ENCODE results near the gene FAM50A.

The FAM50A gene

DNA sequence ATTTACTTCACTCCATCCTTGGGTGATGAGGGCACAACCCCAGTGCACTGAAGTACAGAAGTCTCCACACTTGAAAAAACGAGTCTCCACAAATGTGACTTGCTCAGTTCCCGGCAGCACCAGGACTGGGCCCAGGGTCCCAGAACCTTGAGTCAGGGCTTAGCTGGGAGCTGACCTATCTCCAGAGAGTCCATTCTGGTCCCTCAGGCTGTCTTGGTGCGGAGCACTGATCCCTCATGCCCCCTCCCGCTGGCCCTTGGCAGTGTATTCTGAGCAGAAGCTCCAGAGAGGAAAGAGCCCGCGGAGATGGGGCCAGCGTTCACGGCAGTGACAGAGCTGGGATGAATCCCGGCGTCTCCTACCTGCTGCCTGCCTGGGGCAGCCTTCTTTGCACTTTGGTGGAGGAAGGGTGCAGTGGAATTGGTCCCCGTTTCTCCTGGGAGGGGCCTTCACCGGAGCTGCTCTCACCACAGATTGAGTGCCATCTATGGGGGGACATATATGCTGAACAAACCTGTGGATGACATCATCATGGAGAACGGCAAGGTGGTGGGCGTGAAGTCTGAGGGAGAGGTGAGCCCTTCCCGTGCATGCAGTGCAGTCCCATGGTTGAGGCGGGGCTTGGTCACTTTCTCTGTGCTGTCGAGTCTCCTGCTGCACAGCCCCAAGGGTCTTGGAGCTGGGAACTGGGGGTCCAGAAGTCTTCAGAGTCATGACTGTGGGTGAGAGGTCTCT, 3.2 kb upstream of the FAM50A start:
- no peak for DNase-seq

DNA sequence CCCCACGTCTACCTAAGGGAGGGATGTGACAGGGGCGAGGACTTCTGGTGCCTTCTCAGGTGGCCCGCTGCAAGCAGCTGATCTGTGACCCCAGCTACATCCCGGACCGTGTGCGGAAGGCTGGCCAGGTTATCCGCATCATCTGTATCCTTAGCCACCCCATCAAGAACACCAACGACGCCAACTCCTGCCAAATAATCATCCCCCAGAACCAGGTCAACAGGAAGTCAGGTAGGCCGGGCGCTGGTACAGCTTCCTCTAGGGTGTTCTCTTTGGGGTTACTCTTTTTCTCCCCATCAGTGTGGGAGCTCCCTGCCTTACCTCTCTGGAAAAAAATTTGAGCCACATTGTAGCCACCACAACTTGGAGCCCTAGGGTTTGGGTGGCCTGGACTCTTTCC, 2.4 kb upstream of the FAM50A start:
- DNase-seq: no peak

DNA sequence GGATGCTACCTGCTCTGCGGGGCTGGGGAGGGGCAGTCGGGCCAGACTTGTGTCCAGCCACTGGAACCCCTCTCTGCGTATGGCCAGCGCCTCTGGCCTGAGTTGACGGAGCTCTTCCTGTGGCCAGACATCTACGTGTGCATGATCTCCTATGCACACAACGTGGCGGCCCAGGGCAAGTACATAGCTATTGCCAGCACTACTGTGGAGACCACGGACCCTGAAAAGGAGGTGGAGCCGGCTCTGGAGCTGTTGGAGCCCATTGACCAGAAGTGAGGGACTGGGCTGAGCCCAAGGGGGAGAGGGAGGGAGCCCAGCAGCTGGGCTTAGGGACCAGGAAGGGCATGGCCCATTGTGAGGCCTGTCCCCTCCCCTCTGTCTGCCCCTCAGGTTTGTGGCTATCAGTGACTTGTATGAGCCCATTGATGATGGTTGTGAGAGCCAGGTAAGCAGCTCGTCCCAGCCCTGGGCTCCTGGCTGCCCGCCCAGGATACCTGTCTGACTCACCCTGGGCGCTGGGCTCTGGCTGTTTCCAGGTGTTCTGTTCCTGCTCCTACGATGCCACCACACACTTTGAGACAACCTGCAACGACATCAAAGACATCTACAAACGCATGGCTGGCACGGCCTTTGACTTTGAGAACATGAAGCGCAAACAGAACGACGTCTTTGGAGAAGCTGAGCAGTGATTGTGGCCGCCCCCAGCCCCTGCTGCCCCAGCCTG, 1.8 kb upstream of the FAM50A start:
- DNase-seq: no peak

DNA sequence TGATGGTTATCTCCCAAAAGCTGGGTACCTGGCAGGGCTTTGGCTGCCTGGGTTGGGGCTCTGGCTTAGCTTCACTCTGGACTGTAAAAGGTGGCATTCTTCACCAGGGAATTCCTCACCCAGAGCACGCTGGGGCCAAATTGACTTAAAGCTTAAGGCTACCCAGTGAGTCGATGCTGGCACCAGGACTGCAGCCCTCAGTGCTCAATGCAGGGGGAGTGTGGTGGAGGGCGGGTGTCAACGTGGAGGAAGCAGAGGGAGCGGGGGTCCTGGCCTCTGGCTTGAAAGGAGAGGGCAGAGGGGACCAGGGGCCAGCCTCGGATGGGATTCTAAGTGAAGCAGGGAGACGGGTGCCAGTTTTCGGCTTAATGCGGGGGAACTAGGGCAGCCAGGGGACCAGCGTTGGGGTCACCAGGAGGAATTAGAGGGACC, 446 bp upstream of the FAM50A start:
- DNase-seq: no peak

DNA sequence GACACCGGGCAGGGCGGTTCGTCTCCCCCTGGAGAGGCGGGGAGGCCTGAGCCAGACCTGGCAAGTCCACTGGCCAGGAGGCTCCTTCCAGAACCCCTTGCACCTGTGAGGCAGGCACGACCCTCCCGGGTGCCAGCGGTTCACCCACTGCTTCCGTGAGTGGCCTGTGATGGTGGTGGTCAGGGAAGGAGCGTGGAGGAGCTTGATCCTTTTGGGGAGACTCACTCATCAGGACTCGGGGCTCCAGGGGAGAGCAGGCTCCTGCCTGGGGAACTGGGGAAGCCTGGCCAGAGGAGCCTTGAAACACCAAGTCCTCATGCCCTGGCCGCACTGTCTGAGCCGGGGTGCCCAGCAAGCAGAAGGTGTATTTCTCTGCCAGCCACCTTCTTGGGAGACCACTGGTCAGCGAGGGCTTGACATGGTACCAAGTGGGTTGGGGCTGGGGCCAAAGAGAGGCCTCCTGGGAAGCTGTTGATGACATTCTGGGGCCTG, 860 bp downstream of the FAM50A start:
- DNase-seq: no peak

DNA sequence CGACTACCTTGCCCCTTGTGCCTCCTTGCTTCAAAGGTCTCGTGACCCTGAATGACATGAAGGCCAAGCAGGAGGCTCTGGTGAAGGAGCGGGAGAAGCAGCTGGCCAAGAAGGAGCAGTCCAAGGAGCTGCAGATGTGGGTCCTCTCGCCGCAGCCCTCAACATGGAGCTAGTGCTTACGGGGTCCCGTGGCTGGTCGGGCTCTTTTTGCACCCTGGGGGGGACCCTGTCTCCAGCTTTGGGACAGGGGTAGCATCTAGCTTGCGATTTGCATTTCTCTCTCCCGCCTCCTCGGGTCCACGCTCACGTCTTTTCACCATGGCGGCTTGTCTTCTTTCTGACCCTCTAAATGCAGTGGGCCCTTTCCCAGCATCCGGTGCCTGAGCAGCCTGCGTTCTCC, 1.8 kb downstream of the FAM50A start:
- no peak for DNase-seq

DNA sequence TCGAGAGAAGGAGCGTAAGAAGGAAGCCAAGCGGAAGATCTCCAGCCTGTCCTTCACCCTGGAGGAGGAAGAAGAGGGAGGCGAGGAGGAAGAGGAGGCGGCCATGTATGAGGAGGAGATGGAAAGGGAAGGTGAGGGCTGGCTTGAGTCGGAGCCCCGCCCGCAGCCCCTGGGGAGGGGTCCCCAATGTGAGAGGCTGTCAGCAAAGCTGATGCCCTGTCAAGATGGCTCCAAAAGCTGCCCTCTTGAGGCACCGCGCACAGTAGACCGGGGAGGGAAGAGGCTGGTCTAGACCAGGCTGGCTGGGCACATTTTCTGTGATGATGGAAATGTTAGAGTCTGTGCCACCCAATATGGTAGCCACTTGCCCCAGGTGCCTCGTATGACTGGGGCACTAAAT, 2.5 kb downstream of the FAM50A start:
- no peak for DNase-seq

DNA sequence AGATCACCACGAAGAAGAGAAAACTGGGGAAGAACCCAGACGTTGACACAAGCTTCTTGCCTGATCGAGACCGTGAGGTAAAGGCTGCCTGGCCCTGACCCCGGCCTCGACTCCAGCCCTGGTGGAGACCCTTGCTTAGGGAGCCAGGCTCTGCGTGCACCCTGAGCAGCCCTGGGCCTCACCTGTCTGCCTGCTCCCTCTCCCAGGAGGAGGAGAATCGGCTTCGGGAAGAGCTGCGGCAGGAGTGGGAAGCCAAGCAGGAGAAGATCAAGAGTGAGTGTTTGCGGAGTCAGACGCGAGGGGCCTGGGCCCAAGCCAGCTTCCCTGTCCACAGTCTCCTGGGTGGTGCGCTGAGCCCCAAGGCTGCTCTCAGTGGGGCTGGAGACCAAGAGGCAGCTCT, 4.5 kb downstream of the FAM50A start:
- DNase-seq: no peak

DNA sequence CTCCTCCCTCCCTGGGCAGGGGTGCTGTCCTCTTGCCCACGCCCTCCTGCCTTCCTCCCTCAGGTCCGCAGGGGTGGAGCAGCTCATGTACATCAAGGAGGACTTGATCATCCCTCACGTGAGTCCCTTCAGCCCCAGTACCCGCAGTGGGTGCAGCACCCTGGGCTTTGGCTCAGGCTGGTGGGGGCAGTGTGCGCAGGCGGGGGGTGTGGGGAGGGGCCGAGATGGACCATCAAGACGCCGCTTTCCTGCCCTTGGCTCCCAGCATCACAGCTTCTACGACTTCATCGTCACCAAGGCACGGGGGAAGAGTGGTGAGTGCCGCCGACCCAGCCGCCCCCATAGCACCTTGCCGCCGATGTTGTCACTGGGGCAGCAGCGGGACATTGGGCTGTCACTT, 5.7 kb downstream of the FAM50A start:
- DNase-seq: no peak

DNA sequence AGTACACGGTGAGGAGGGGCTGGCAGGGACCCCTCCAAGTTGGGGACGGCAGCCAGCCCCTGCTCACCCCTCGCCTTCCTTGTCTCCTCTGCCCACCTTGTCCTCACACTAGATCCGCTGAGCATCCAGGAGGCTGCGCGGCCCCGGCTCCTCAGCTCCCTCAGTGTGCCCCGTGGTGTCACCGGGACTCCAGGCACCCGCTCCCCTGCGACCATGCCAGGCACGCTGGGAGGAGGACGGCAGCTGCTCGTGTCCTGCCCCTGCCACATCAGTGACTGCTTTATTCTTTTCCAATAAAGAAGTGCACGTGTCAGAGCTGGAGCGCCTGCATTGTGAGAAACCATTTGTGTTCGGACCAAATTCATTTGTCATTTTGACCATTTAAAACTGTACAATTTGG, 6.4 kb downstream of the FAM50A start:
- no peak for DNase-seq

DNA sequence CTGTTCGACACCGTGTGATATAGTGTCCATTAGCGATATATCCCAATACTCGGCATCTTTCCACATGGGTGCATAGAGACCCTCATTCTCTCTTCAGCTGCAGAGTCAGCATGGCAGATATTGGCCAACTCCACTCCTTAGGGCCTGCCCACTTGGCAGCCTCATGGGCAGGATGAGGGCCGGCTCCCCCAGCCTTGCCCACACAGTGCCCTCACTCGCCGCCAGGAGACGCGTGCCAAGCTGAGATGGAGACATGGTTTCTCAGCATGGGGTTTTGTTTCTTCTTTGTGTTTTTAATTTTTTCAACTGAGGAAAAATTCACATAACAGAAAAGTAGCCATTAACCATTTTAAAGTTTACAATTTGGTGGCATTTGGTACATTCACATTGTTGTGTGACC, 8.9 kb downstream of the FAM50A start:
- DNase-seq: no peak

DNA sequence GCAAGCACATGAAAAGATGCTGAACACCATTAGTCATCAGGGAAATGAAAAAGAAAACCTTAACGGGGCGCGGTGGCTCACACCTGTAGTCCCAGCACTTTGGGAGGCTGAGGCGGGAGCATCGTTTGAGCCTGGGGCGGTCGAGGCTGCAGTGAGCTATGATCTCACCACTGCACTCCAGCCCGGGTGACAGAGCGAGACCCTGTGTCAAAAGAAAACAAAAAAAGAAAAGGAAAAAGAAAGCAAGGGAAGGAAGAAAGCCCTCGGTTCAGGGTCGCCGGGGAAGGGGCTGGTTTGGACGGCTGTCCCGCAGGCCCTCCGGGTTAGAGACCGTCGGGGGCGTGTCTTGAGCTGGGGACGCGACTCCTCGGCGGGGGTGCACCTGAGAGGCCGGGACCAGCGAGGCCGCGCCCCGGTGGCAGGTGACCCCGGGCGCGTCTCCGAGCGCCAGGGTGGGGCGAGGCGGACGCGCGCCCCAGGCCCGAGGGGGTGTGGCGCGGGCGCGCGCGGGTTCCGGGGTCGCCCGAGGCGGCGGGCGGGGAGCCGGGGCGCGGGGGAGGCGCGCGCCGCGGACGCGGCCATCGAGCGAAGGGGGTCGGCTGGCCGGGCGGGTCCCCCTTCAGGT, 13.7 kb downstream of the FAM50A start:
- peak; percentile 15 for DNase-seq

DNA sequence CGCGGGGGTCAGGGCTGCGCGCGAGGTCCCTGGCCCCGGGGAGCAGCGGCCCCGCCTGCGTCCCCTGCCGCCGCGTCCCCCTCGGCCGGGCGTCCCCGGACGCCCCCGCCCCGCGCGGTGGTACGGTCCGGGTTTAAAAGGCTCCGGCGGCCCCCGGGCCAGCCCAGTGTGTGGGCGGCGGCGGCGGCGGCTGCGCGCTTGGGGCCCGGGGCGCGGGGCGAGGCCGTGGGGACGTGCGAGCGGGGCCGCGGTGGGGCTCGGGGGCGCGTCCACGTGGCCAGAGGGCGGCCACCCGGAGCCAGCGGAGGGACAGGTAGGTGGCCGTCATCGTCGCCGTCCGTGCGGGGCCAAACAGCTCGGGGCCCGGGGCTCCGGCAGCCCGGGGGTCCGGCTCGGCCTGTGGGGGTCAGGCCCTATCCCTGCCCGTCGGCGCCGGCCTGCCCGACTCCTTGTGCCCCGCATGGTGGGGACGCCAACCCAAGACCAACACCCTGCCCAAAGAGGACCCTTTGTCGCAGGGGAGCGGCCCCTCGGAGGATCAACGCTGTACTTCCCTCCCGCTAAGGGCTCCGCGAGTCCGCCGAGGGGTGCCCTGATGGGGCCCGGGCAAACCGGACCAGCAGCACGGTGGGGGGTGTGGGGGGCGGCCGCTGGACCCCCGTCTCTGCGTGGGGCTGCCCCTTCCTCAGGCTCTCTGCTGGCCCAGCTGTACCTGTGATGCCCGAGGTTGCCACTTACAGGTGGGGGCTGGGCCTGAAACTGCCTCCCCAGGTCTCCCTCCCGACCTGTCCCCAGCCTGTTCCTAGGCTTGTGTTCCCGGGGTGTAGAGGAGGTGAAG, 14.4 kb downstream of the FAM50A start, which contains the start of gene PLXNA3:
Gene PLXNA3, plus strand, starts transcription at position 166 of the 838 bp plus-strand sequence. CDS start 1,903 bp downstream, outside the sequence.
- peak; percentile 58 for DNase-seq

DNA sequence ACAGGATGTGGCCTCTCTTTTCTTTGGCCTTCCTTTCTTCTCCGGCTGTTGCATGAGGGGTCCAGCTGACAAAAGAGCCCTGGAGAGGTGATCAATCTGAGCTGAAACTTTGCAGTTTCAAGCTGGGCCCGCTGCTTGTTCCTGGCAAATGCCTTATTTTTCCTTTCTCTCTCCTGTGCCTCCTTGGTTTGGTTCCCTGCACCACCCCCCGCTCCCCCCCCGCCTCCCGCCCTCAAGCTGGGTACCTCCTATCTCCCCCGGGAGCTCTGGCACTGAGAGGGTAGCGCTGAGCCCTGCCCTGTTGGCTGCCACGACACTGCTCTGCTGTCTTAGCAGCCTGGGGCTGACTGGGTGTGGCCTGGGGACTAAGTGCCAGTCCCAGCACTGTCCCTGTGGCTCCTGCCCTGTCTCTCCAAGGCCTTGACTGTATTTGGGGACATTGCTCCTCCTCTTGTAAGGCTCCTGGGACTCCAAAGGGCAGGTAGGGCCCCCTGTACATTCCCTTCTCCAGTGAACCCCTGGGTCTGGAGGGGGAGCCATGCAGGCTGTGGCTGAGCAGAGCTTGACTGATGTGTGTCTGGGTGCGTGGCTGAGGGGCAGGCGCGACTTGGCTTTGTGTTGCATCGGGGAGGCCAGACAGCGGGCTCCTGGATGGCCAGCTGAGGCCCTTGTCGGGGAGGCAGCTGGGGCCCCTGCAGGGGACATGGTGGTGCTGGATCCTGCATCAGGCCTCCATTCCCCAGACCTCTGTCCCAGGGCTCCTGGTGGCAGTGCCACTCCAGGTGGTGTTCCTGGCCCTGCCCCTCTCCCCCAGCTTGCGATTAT, 15.2 kb downstream of the FAM50A start:
- DNase-seq: peak; percentile 37

DNA sequence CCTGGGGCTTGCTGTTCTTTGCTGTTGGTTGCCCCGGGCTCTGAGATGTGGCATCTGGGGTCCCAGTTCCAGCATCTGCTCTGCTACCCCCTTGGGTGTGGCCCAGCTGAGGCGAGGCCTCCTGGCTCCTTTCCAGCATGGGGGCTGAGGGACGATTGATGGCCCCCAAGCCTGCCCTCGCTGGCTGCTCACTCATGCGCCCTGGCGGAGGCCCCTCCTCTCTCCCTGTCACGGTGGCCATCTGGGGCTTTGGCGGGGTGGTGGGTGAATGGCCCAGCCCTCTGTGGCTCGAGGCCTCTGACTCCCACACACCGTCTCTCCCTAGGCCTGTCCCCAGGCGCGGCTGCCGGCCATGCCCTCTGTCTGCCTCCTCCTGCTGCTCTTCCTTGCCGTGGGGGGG, 15.9 kb downstream of the FAM50A start:
- DNase-seq: no peak

DNA sequence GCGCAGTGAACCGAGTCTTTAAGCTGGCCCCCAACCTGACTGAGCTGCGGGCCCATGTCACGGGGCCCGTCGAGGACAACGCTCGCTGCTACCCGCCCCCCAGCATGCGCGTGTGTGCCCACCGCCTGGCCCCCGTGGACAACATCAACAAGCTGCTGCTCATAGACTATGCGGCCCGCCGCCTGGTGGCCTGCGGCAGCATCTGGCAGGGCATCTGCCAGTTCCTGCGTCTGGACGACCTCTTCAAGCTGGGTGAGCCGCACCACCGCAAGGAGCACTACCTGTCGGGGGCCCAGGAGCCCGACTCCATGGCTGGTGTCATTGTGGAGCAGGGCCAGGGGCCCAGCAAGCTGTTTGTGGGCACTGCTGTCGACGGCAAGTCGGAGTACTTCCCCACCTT, 16.4 kb downstream of the FAM50A start:
- no peak for DNase-seq

DNA sequence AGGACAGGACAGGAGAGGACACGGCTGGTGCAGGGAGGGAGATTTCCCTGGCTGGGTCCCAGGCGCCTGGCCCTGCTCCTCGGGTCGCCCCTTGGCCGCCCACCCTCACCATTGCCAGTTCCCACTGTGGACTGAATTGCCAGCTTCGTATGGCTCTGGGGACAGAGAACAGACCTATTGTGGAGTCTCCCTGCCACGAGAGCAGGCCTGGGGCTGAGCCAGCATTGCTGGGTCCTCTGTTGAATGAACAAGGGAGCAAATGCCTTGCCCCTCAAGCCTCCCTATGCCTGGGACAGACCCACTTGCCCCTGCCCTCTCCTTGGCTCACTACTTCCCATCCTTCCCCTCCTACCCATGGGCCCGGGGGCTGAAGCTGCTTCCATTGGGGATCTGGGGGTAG, 18.5 kb downstream of the FAM50A start:
- no peak for DNase-seq

DNA sequence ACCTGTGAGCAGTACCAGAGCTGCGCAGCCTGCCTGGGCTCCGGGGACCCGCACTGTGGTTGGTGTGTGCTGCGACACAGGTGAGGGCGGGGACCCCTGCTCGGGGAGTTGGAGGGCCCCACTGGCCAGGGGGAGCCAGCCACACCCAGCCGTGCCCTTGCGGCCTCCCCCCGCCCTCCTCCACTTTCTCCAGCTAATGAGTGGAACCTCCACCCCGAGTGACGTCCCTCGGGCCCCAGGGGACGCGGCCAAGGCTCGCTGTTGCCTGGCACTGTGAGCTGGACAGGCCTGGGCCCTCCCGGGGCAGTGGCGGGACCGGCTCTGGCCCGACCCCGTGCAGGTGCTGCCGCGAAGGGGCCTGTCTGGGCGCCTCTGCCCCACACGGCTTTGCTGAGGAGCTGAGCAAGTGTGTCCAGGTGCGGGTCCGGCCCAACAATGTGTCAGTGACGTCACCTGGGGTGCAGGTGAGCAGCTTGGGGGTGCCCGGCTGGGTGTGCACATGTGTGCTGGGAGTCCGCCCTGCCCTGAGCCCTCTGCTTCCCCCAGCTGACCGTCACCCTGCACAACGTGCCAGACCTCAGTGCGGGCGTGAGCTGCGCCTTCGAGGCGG, 19.8 kb downstream of the FAM50A start:
- no peak for DNase-seq

DNA sequence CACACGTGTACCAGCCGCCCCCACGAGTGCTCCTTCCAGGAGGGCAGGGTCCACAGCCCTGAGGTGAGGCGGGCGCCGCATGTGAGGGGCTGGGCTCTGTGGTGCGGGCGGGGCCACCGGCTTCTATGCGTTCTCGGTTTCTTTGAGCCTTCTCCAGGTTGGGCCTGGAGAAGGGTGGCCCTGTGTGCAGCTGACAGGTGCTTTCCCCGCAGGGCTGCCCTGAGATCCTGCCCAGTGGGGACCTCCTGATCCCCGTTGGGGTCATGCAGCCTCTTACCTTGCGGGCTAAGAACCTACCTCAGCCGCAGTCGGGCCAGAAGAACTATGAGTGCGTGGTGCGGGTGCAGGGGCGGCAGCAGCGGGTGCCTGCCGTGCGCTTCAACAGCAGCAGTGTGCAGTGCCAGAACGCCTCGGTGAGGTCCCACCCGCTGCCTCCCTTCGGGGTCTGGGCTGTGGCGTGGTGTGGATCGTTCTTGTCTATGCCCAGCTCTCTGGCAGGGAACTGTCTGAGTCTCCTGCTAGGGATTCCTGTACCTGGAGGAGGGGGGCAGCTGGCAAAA, 20.9 kb downstream of the FAM50A start:
- no peak for DNase-seq

DNA sequence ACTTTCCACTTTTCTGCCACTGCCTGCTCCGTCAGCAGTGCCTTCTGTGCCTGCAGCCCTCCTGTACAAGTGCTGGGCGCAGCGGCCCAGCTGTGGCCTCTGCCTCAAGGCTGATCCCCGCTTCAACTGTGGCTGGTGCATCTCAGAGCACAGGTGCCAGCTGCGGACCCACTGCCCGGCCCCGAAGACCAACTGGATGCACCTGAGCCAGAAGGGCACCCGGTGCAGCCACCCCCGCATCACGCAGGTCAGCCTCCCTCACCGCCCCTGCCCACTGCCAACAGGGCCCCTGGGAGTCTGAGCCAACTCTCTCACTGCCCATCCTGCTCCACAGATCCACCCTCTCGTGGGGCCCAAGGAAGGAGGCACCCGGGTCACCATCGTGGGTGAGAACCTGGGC, 21.7 kb downstream of the FAM50A start:
- no peak for DNase-seq

DNA sequence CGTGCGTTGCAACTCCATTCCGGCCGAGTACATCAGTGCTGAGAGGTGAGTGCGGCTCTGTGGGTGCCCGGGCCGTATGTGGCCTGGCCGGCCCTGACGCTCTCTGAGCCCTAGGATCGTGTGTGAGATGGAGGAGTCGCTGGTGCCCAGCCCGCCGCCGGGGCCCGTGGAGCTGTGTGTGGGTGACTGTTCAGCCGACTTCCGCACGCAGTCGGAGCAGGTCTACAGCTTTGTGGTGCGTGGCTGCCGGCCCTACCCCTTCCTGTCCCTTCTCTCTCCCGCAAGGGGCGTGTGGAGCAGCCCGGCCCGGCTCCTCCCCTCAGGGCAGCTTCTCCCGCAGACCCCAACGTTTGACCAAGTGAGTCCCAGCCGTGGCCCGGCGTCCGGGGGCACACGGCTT, 22.1 kb downstream of the FAM50A start:
- DNase-seq: no peak

Measured in fibroblast of skin of scalp (primary cell).